Activated T-cell treated with anti-CD3 and anti-CD28 coated beads, Interleukin-2, amount 50 U/mL, for 4 hours (primary cell): Measurements from ENCODE around the gene DHFR2. TPM values are rescaled to one million over a fixed set of nuclear protein-coding genes. Genes with fewer than 3 reads are reported as not detected.

Experiments
- total RNA-seq, 3 donors: library from RNA; stranded (reverse); gene quantifications; one replicate each; pipeline ENCODE4 v1.2.1, GENCODE V29; 2021

DHFR2 gene
- total RNA-seq, 3 donors from 2014 or later = 5.2 to 7.5 (median 7.1) TPM

Other genes starting within 250 kb of the DHFR2 start
- gene PROS1, start 89.0 kb downstream of the DHFR2 start, total RNA-seq = under 1 TPM; 0.08 to 0.33 (median 0.32) TPM
- 10 to 100 TPM in 2 of 3 donors, 1 to 10 TPM in 1; 9.0 to 13.0 (median 11.6) TPM for gene ARL13B, start 82.8 kb downstream of the DHFR2 start, total RNA-seq
- not detected for gene STX19, start 34.3 kb downstream of the DHFR2 start, total RNA-seq
- gene NSUN3, start 145 bp upstream of the DHFR2 start, total RNA-seq = 10 to 100 TPM; 14.0 to 19.3 (median 14.5) TPM